HS-5 (cell line): Measurements from ENCODE around the gene CTNNA1.
"Not testable (repeated sequence)": the region's sequence is repeated elsewhere in the genome, so short reads cannot be mapped to it uniquely, and the experiment has no call there.

Experiments used
- DNase-seq: peaks from one replicate; pipeline ENCODE4 v3.0.0-alpha.2; 2012; ENCODE audit warnings: low read depth

The CTNNA1 gene

DNA sequence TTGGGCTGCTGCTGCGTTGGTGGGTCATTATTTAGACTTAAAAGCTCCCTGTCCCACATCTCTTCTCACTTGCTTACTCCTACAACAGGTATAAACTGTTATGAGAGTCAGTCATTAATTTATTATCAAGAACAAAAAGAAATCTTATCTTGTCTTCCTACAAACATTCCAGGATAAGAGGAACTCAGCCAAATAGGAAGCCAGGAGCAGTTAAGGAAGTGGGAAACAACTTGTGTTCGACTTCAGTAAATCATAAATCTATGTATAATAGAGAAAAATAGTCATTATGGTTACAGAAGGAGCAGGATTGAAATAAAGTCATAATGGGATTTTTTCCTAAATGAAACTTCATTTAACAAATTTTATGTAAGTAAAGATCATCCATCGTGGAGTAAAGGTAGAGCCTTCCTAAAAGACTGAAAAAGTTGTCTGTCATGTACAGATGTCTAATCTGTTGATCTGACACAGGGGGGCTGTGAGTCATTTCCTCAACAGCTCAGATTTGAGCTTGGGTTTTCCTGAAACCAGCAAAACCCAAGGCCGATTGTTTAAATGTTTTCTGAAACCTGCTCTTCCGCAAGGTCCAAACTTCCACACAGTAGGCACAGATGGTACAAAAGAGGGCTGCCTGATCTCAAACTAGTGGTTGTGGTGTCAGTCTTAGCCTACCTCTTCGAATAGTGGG is 147.2 kb downstream of the CTNNA1 start:
- peak; percentile 35 for DNase-seq

DNA sequence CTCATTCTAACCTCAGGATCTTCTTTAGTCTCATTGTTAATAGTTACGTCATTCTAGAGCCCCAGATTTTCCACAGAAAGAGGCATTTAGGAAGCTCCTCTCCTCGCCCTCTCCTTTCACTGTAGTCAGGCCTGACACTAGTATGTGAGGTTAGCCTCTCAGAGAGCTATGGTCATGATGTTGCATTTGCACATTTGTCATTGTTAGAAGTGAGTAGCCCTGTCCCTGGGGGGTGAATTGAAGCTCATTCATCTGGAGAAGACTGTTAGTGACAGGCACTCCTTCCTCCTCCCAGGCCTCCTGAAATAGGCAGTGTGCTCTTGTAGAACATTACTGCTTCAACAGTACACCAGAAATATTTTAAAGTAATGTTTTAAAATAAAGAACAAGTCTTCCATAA is 148.5 kb downstream of the CTNNA1 start:
- no peak for DNase-seq

DNA sequence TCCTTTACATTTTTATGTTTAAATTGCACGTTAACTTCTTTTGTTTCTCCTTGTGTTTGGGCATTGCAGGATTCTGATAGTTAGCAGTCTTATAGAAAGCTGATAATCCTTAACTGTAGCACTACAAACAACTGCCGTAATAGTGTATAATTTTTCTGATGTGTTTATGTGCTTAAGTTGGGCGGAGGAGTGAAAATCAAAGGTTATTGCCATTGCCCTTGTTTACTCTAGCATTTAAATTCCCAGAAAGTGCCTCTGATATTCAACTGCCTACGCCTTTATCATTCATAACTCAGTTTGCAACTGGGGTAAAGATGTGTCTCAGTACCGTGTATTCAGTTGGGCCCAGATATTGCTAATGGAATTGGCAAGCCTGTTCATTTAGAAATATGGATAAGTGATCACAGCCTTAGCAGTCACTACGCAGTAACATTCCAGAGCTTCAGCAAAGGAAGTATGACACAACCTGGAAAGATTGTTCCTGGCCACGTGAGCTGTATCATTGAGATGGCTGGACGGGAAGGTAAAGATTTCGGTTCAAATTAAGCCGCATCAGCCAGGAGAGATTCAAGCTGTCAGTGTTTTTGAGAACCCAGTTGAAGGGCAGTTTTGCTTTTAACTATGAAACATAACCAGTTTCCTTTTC is 150.0 kb downstream of the CTNNA1 start:
- peak; percentile 61 for DNase-seq

DNA sequence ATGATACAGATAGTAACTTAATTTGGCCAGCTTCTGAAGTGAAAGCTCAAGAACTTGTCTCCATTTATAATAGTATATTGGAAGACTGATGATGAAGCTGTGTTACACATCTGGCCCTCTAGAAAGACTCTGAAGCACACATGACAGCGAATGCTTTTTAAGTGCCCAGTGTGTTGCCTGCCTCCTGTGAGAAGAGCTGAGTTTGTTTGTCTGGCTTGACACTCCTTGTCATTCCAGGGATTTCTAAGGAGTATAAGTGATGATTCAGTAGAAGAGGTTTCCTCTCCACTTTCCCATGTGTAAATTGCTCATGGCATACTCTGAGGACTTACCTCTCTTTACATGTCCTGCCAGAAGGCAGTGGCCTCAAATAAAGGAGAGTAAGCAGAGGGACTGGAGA is 152.3 kb downstream of the CTNNA1 start:
- peak; percentile 60 for DNase-seq

DNA sequence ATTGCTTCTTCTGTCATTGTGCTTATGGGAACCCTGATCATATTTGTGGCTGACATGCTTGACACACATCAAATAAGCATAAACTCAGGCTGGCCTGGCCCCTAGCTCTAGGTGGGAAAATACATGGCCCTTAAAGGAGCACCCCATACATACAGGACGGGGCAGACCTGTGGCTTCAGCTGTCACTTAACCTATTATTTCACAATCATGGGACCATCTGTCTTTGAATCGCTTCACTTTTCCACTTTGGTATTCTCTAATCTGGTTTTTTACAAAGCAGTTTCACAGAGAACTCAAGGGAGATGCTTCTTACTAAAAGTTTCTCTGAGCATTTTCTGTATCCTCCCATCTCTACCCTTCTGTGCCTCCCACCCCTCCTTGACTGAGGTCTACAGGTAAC is 156.5 kb downstream of the CTNNA1 start:
- no peak for DNase-seq

DNA sequence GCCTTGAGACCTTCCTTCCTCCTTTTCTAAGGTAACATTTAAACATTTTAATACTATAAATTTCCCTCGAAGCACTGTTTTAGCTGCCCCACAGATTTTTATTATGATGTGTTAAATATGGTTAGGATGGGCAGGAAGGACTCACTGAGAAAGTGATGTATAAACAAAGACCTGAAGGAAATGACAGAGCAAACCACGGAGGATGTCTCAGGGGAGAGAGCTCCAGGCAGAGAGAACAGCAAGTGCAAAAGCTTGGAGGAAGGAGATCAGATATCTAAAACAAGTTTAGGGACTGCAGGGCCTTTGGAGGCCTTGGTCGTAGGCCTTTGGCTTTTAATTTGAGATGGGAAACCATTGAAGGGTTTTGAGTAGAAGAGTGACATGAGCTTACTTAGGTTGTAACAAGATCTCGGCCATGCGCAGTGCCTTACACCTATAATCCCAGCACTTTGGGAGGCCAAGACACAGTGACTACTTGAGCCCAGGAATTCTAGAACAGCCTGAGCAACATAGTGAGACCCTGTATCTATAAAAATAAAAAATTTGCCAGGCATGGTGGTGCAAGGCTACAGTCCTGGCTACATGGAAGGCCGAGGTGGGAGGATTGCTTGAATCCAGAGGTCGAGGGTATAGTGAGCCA is 157.4 kb downstream of the CTNNA1 start:
- DNase-seq, result no peak

DNA sequence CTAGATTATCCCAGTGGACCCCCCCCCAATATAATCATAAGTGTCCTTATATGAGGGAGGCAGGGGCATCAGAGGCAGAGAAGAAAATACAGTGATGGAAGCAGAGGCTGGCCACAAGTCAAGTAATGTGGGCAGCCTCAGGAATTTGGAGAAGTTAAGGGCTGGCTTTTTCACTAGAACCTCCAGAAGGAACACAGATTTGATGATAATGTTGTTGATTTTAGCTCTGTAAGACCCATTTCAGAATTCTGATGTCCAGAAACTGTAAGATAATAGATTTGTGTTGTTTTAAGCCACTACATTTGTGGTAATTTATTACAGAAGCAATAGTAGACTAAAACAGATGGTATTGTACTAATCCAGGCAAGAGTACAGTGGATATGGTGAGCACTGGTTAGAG is 158.2 kb downstream of the CTNNA1 start:
- DNase-seq, result no peak

DNA sequence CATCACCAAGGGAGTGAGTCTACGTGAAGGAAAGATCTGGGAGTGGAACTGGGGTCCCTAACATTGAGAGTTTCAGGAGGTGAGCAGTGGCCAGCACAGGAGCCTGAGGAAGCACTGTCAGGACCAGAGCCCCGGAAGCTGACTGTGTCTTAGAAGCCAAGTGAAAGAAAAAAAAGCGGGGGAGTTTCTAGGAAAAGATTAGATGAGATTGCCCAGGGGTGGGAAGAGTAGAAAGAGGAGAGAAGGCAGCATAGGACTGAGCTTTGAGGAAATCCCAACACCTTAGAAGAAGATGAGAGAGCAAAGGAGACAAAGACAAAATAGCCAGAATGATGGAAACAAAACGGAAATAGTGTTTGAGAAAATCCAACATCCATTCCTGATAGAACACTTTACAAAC is 158.9 kb downstream of the CTNNA1 start:
- DNase-seq, result no peak

DNA sequence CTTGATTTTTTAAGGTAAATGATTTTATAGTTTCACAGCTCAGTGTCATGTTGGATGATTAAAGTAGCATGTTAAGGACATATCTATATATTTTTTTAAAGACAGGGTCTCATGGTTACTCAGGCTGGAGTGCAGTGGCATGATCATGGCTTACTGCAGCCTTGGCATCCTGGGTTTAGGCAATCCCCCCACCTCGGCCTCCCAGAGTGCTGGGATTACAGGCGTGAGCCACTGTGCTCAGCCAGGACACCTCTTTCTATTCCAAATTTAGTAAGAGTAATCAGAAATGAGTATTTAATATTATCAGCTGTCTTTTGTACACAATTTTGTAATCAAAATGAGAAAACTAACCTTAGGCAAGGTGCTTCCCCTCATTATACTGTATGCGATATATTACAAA is 160.5 kb downstream of the CTNNA1 start:
- no peak for DNase-seq

DNA sequence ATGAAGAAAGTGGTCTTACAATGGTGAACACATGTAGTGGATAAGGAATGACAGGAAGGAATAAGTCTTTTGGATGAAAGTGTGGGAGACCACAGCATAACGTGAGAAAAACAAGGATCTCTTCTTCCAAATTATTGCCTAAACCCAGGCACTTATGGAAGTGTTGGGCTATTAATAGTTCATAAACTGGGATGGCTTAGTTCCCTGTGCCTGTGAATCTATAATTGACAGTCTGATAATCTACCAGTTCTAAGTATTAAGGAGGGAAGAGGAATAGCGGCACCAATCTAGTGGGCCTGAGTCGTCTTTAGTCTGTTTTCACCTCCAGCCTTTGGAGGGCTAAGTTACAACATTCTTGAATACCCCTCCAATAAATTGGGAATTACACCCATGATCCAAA is 161.1 kb downstream of the CTNNA1 start:
- no peak for DNase-seq

DNA sequence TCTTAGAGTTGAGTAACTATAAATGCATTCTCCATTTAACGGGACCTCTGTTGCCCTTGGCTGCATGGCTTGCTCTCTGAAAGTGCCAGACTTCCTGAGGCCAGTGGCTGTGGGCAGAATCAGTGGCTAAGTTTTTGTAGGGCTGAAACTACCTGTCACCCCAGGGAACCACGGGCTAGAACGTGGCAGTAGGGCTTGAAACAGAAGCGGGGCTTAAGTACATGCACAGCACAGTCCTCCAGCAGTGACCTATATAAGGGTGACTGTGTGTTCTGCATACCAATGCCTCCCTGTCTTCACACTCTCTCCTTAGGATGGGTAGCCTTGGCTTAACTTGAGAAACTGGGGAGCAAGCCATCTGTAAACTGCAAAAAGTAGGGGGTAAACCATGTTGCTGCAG is 165.5 kb downstream of the CTNNA1 start:
- DNase-seq, result no peak

DNA sequence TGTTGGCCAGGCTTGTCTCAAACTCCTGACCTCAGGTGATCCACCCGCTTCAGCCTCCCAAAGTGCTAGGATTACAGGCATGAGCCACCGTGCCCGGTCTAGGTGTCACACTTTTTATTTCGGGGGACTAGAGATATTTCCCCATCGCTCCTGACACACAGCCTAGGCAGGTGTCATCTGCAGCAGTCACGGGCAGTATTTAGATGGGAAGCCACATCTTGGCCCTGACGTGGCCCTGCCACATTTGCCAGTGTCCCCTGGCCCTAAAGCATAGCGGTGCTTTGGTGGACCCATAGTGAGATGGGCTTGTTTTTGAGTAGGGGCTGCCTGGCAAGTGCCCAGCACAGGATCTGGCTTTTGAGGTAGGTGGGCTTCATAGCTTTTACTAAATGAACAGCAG is 167.0 kb downstream of the CTNNA1 start:
- no peak for DNase-seq

DNA sequence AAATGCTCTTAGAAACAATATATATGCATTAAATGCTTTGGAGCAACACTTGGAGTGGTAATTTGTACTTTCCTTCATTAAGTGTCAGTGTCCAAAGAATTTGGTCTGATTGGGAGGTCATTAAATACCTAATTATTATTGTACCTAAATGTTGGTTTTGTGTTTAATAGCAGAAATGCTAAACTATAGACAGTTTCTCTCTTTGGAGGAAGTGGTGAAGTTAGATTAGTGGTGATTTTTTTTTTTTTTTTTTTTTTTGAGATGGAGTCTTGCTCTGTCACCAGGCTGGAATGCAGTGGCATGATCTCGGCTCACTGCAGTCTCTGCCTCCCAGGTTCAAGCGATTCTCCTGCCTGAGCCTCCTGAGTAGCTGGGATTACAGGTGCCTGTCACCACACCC is 168.1 kb downstream of the CTNNA1 start:
- not testable (repeated sequence) for DNase-seq

DNA sequence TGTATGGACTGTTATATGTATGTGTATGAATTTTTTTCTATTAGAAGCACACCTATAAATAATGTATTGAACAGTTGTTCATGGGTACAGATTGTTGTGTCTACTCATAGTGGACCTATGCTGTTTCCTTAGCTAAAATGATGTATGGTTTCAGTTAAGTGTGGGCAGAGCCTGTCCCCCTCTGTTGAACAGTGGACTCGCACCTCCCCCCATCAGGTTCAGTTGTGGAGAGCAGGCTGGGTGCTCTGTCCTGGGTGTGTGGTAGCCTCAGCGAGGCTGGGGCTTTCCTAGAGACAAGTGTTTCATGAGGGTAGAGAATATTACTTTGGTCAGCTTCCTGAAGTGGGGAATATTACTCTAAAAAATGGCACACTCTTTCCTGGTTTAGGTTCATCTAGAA is 169.3 kb downstream of the CTNNA1 start:
- no peak for DNase-seq

DNA sequence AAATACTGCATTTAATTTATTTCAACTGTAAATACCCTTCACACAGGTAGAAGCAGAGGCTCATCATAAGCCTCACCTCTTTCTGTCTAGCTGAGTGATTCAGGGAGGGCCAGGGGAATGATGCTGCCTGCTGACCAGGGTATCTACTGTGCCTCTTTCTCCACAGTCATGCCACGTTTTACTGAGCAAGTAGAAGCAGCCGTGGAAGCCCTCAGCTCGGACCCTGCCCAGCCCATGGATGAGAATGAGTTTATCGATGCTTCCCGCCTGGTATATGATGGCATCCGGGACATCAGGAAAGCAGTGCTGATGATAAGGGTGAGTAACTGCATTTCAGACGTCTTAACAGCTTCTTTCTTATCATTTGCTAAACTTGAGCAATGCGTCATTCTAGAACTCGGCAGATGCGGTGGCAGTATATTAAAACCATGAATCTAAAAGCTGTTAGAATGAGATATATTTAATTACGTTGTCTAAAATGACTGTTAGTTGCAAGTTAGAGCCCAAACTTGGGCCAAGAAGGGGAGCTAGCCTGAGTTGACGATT is 171.9 kb downstream of the CTNNA1 start:
- no peak for DNase-seq

DNA sequence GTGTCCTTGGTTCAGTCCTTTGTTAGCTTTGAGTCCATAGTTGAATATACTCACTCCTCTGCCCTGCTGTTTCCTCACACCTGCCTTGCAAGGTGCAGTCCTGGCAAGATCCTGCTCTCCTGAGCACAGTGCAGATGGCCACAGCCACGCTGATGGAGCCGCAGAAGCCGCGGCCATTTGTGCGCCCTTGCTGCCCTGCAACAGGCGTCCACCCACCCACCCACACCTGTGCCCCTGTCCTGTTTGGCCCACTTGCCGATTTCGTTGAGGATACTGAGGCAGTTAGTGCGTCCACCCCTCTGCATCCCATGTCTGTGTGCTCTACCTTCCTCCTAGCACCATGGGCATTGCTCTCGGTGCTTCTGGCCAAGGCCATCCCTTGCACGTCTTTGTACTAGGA is 173.0 kb downstream of the CTNNA1 start:
- no peak for DNase-seq

DNA sequence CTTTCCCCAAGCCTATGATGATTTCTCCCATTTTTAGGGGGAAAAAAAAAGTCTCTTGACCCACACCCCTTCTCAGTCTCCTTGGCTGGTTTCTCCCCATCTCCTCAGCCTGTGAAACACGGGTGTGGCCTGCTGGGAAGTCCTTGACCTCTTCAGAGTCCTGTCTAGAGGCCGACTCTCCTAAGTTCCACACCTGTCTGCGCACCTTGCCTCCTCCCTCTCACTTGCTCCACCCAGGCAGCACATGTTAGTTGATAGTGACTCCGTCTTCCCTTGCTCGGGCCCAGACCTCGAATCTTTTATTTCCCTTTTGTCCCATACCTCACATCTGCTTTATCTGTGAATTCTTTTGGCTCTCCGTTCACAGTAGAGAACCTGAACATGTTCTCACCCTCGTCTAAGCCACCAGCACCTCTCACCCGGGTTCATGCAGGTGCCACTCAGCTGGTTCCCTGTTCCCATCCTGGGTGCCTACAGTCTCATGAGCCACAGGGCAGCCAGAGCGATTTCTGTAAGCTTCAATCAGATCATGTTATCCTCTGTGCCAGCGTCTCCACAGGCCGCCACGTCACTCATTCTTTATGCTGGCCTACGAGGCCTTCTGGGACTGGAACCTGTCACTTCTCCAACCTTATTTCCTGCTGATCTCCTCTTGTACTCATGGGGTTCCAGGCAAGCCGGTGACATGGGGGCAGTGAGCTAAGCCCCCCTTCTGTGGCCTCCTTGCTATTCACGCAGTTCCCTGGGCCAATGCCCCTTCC is 173.6 kb downstream of the CTNNA1 start:
- no peak for DNase-seq

DNA sequence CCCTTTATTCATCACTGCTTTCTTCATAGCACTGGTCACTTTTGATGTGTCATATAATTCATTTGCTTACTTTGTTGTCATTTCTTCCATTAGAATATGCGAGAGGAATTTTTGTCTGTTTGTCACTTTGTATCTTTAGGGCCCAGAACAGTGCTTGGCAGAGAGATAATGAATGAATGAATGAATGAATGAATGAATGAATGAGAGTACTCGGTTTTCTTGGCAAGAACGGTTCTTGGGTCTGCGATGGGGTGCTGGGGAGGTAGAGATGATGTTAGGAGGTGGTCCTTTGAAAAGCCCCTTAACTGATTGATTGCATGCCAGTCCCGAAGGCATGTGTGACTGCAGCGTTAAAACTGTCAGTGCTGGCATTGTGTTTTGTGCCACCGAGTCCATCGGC is 174.3 kb downstream of the CTNNA1 start:
- no peak for DNase-seq

DNA sequence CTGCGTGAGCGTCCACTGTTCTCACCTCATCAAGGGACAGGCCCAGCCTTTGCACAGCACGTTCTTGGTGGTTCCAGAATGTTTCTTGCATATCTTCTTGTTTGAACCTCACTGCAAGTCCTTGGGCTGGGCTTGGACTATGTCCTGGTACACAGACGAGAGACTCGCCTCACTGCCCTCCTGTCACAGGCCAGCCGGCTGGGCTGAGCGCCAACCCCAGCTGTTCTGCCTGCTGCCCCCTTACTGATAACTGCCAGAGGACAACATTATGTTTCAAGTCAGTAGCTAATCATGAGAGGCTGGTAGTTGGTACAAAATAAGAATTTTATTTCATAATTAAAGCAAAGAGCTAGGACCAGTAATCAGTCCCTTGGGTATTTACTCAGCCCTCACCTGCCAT is 174.8 kb downstream of the CTNNA1 start:
- DNase-seq, result no peak

DNA sequence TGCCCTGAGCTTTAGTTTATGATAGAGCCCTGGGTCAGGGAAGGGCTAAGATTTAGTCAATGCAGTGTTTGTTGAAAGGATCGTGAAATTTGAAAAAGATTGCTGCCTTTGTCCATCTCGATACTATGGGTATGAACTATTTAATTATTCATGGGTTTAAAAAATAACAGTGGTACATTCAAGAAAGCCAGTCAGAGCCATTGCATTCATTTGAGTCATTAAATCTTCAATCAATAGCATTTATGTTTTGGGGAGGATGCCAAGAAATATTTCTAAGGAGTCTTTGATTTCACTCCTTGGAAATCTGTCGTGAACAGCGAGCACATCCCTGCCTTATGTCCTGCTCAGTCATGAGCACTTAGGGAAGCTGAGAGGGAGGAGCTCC is 176.3 kb downstream of the CTNNA1 start:
- DNase-seq, result no peak

DNA sequence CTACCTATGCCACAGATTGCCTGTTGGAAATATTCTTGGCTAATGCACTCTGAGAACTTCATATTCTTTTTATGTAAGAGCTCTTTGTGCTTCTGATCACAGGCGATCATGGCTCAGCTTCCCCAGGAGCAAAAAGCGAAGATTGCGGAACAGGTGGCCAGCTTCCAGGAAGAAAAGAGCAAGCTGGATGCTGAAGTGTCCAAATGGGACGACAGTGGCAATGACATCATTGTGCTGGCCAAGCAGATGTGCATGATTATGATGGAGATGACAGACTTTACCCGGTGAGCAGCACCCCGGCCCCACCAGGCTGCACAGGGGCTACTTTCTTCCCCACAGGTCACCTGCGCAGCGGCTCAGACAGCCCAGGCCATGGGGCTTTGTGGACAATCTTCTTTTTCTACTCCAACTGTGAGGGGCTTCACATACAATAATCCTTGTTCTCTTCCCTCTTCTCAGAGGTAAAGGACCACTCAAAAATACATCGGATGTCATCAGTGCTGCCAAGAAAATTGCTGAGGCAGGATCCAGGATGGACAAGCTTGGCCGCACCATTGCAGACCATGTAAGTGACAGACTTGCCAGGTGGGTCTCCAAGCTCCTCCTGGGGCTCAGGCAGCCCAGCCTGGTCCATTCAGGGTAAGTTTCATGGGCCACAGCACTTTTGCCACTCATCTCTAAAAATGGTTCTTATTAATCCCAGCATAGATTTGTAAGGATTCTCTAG is 177.3 kb downstream of the CTNNA1 start:
- DNase-seq, result no peak
